ENCODE data around the gene SNCG. TPM values are rescaled to one million over a fixed set of nuclear protein-coding genes. Genes with fewer than 3 reads are reported as not detected.

The SNCG gene
- total RNA-seq, 1 experiment from 2014 or later, result 61.1 TPM

GRCh38 chr10:86965986-86966654 lies 7.7 kb downstream of the SNCG start:
- intact Hi-C loops (cut with micrococcal nuclease), result loop anchor here (1.0 to 2.0 kb wide), 2 partner anchors 27 to 278 kb away; no protein-coding TSS in a partner anchor
- BruUV-seq (replicated peaks), result no TSS peak
- CTCF ChIA-PET, result interaction anchor here (0.7 to 1.8 kb wide), 14 partner anchors 8 to 377 kb away, joined by 3 to 10 read pairs (median 4); partner anchors contain the start of gene SNCG

GRCh38 chr10:86967481-86967941 lies 9.1 kb downstream of the SNCG start:
- no peaks in the 10 kb centered on the region for H4K20me1 ChIP-seq (ENCODE audit: insufficient read depth)
- peaks cover 47 to 82% of the 10 kb centered on the region in 2 experiments for H3K4me1 ChIP-seq (ENCODE audit: control insufficient read depth in 1 of 2, insufficient read depth in 2 of 2, low read length in 2 of 2)
- H3K27me3 ChIP-seq (ENCODE audit: insufficient read depth, low read length), result no peaks in the 10 kb centered on the region
- RAD21 ChIA-PET (ENCODE audit: low non-redundant PET in 1 of 2, low total read pairs in 2 of 2, uncharacterized antibody in 2 of 2, unreplicated experiment in 2 of 2), result interaction anchor here in 1 of 2 experiments (0.6 kb wide), 1 partner anchor 201 kb away, joined by 7 read pairs; no protein-coding TSS in a partner anchor
- peak overlapping the region; percentile 95 for H3K27ac ChIP-seq (ENCODE audit: low read depth, low read length)
- POLR2A ChIA-PET, result interaction anchor here (1.6 to 5.8 kb wide), 3 partner anchors 9 to 126 kb away, joined by 6 to 58 read pairs (median 6); partner anchors contain the start of genes MMRN2 and SNCG
- H3K9ac ChIP-seq (ENCODE audit: low read length), result peak overlapping the region; percentile 98
- no peak for TF ChIP-seq CBX3 (IDR thresholded peaks at IDR 0.05; ENCODE audit: low read depth)
- no peak for TF ChIP-seq EZH2phosphoT487 (IDR thresholded peaks at IDR 0.05; ENCODE audit: borderline replicate concordance)
- no peak for TF ChIP-seq JUND (IDR thresholded peaks at IDR 0.05)
- TF ChIP-seq POLR2A (IDR thresholded peaks at IDR 0.05; ENCODE audit: borderline replicate concordance, extremely low read depth, insufficient read depth, insufficient read length), result no peak
- no peak for TF ChIP-seq CEBPB (IDR thresholded peaks at IDR 0.05; ENCODE audit: low read depth)
- TF ChIP-seq TCF7L2 (IDR thresholded peaks at IDR 0.05; ENCODE audit: borderline replicate concordance, extremely low read depth, insufficient read depth, insufficient read length), result no peak
- no peak for TF ChIP-seq SRF (IDR thresholded peaks at IDR 0.05; ENCODE audit: low read depth)
- TF ChIP-seq FOSL1 (IDR thresholded peaks at IDR 0.05; ENCODE audit: low read depth), result no peak
- no peak for TF ChIP-seq RAD21 (IDR thresholded peaks at IDR 0.05; ENCODE audit: low read depth)
- TF ChIP-seq SIN3A (IDR thresholded peaks at IDR 0.05; ENCODE audit: low read depth), result no peak
- intact Hi-C loops (cut with micrococcal nuclease), result loop anchor here (2.0 kb wide), 1 partner anchor 29 kb away; no protein-coding TSS in a partner anchor
- peaks cover 35% of the 10 kb centered on the region for H3K79me2 ChIP-seq (ENCODE audit: insufficient read depth, low read length)
- no TSS peak for BruUV-seq (replicated peaks)
- H2AFZ ChIP-seq (ENCODE audit: low read depth, low read length, poor library complexity, severe bottlenecking), result no peak overlapping the region
- 0 out of 4 replicates have a peak, but pooled peaks cover 0 to 5% of the 10 kb centered on the region in 2 experiments for H3K36me3 ChIP-seq (ENCODE audit: control insufficient read depth in 1 of 2, insufficient read depth in 2 of 2, low read length in 2 of 2)
- no peaks in the 10 kb centered on the region for H3K9me3 ChIP-seq (ENCODE audit: control insufficient read depth in 1 of 2, insufficient read depth in 1 of 2, low read depth in 1 of 2, low read length in 2 of 2)
- no peaks in the 10 kb centered on the region for H3K9me2 ChIP-seq (ENCODE audit: insufficient read depth)
- H3K4me3 ChIP-seq (replicated peaks in 1 of 2; ENCODE audit: low read depth in 1 of 2, low read length in 2 of 2), result peak overlapping the region; percentile 70 to 79
- CTCF ChIA-PET, result interaction anchor here (0.8 to 4.3 kb wide), 8 partner anchors 8 to 275 kb away, joined by 3 to 36 read pairs (median 4); partner anchors contain the start of gene SNCG
- peak overlapping the region; percentile 90 for H3K4me2 ChIP-seq (ENCODE audit: low read length)
- no peak for ATAC-seq
- DNase-seq (ENCODE audit: low read depth, low spot score), result no peak

More at GRCh38 chr10:86965986-86966654, 7.7 kb downstream of the SNCG start:
- Histone ChIP-seq H3K79me2 (ENCODE audit: insufficient read depth, low read length) (peaks cover 35% of the 10 kb centered on the region), H3K27ac (ENCODE audit: low read depth, low read length) (peak overlapping the region; percentile 95), H3K4me1 (ENCODE audit: control insufficient read depth in 1 of 2, insufficient read depth in 2 of 2, low read length in 2 of 2) (peaks cover 47 to 82% of the 10 kb centered on the region in 2 experiments), H3K9ac (ENCODE audit: low read length) (peak overlapping the region; percentile 98), H3K4me2 (ENCODE audit: low read length) (peak overlapping the region; percentile 90), H3K27me3 (ENCODE audit: insufficient read depth, low read length) (no peaks in the 10 kb centered on the region), H4K20me1 (ENCODE audit: insufficient read depth) (no peaks in the 10 kb centered on the region), H2AFZ (ENCODE audit: low read depth, low read length, poor library complexity, severe bottlenecking) (no peak overlapping the region), H3K9me2 (ENCODE audit: insufficient read depth) (no peaks in the 10 kb centered on the region), H3K9me3 (ENCODE audit: control insufficient read depth in 1 of 2, insufficient read depth in 1 of 2, low read depth in 1 of 2, low read length in 2 of 2) (no peaks in the 10 kb centered on the region), H3K36me3 (ENCODE audit: control insufficient read depth in 1 of 2, insufficient read depth in 2 of 2, low read length in 2 of 2) (0 out of 4 replicates have a peak, but pooled peaks cover 0 to 5% of the 10 kb centered on the region in 2 experiments), H3K4me3 (replicated peaks in 1 of 2; ENCODE audit: low read depth in 1 of 2, low read length in 2 of 2) (no peak overlapping the region; a peak in 1 of 4 replicates)
- ATAC-seq (no peak), DNase-seq (ENCODE audit: low read depth, low spot score) (no peak)
- POLR2A ChIA-PET, result interaction anchor here (0.7 to 5.8 kb wide), 6 partner anchors 8 to 137 kb away, joined by 3 to 58 read pairs (median 3); partner anchors contain the start of genes MMRN2 and SNCG
- TF ChIP-seq CEBPB (IDR thresholded peaks at IDR 0.05; ENCODE audit: low read depth) (no peak), POLR2AphosphoS5 (IDR thresholded peaks at IDR 0.05; ENCODE audit: low read depth, low read length) (peak; percentile 1; the same call in 1 of the 2 replicates)
- RAD21 ChIA-PET (ENCODE audit: low non-redundant PET in 1 of 2, low total read pairs in 2 of 2, uncharacterized antibody in 2 of 2, unreplicated experiment in 2 of 2), result interaction anchor here in 1 of 2 experiments (0.7 to 1.0 kb wide), 2 partner anchors 20 to 210 kb away, joined by 5 read pairs; partner anchors contain the start of gene BMPR1A

Data from HCT116 (cell line).